ENCODE measurements around the gene RPP25L. TPM values are rescaled to one million over a fixed set of nuclear protein-coding genes. Genes with fewer than 3 reads are reported as not detected.

Gene RPP25L
- total and polyA plus RNA-seq, 2 of the 4 experiments (the other 2 are of a cell fraction) = 20.4 to 26.3 TPM

- Histone ChIP-seq H3K4me2 (ENCODE audit: low read depth, low read length) (no peak overlapping the region), H4K20me1 (ENCODE audit: insufficient read depth, low read length) (no peaks in the 10 kb centered on the region), H4K8ac (ENCODE audit: low read depth in 2 of 2, low read length in 2 of 2) (no peak overlapping the region), H3K4me3 (ENCODE audit: insufficient read depth, low read depth, low read length) (no peak overlapping the region), H3K23ac (ENCODE audit: low read depth, low read length) (no peak overlapping the region), H2AK9ac (replicated peaks; ENCODE audit: low read depth, low read length, poor library complexity) (no peak overlapping the region), H3K27ac (ENCODE audit: insufficient read depth, low read length) (no peak overlapping the region), H2AFZ (replicated peaks; ENCODE audit: low read length, poor library complexity) (no peak overlapping the region), H3K56ac (ENCODE audit: extremely low read depth, insufficient read depth, low read length) (no peak overlapping the region), H3K4me1 (ENCODE audit: control insufficient read depth, insufficient read depth, low read length) (no peaks in the 10 kb centered on the region), H3K9ac (ENCODE audit: low read depth, low read length) (no peak overlapping the region), H3K9me1 (ENCODE audit: insufficient read depth, low read length) (0 out of 2 replicates have a peak, but pooled peaks cover 1% of the 10 kb centered on the region), H4K5ac (ENCODE audit: low read depth, low read length) (no peak overlapping the region), H3K36me3 (ENCODE audit: control insufficient read depth, insufficient read depth, low read length) (no peaks in the 10 kb centered on the region), H3K18ac (ENCODE audit: low read depth, low read length) (no peak overlapping the region), H3K14ac (replicated peaks; ENCODE audit: low read depth, low read length) (no peak overlapping the region), H2BK120ac (ENCODE audit: low read depth, low read length) (no peak overlapping the region), H2BK15ac (ENCODE audit: low read depth, low read length) (no peak overlapping the region), H3K9me3 (ENCODE audit: control insufficient read depth, insufficient read depth, low read length) (no peaks in the 10 kb centered on the region), H3K4ac (ENCODE audit: low read depth, low read length) (no peak overlapping the region), H2BK5ac (ENCODE audit: low read depth, low read length, poor library complexity, severe bottlenecking) (no peak overlapping the region), H4K91ac (ENCODE audit: insufficient read depth, low read depth, low read length) (no peak overlapping the region), H3K79me1 (ENCODE audit: low read depth in 1 of 2, low read length in 2 of 2) (no peaks in the 10 kb centered on the region), H3K27me3 (ENCODE audit: control insufficient read depth, insufficient read depth, low read length) (peaks cover 90% of the 10 kb centered on the region), H2BK20ac (ENCODE audit: low read depth, low read length) (no peak overlapping the region), H2AK5ac (ENCODE audit: low read depth, low read length) (no peak overlapping the region)
- dilution Hi-C loops (cut with HindIII; ENCODE audit: low sequenced_read_pairs, unreplicated experiment) (no loop called here), in situ Hi-C loops (cut with MboI; ENCODE audit: low sequenced_read_pairs) (no loop called here), intact Hi-C loops (cut with micrococcal nuclease) (no loop called here)
- TF ChIP-seq USF2 (IDR thresholded peaks at IDR 0.05; ENCODE audit: low read depth, low read length) (no peak), MAZ (IDR thresholded peaks at IDR 0.05; ENCODE audit: borderline replicate concordance, low read depth, low read length) (no peak), MAFK (IDR thresholded peaks at IDR 0.05; ENCODE audit: low read depth, low read length) (no peak), SMC3 (IDR thresholded peaks at IDR 0.05; ENCODE audit: low read depth, low read length) (no peak), RFX5 (IDR thresholded peaks at IDR 0.05; ENCODE audit: low read depth, low read length) (no peak), RCOR1 (IDR thresholded peaks at IDR 0.05; ENCODE audit: insufficient replicate concordance, low read length) (no peak), CTCF (conservative IDR thresholded peaks at IDR 0.05; ENCODE audit: low read depth, low read length) (no peak), FOS (IDR thresholded peaks at IDR 0.05; ENCODE audit: low read depth, low read length) (no peak), ELK1 (IDR thresholded peaks at IDR 0.05; ENCODE audit: borderline replicate concordance, low read depth, low read length) (no peak)
- BruUV-seq (replicated peaks) = no TSS peak
- 5% methylated on average over 22 of the region's 62 CpGs; no CpG with 5 or more reads in 1 of the 2 experiments for WGBS, 2 experiments (ENCODE audit: extremely low coverage in 2 of 2, insufficient read length in 1 of 2)
- no peak for ATAC-seq (ENCODE audit: low read depth)
- CTCF ChIA-PET = interaction anchor here (1.8 to 3.0 kb wide), 3 partner anchors 14 to 30 kb away, joined by 6 to 8 read pairs (median 7); no protein-coding TSS in a partner anchor
- DNase-seq = no peak
- POLR2A ChIA-PET (ENCODE audit: unreplicated experiment) = interaction anchor here (0.5 kb wide), 1 partner anchor 412 kb away, joined by 7 read pairs; no protein-coding TSS in a partner anchor
Measured at GRCh38 chr9:34577400-34578240, 34.3 kb downstream of the RPP25L start.

Measured in IMR-90 (cell line).